Hematopoietic multipotent progenitor cell treated with erythropoietin and hydrocortisone succinate and interleukin-3 and kit ligand, for 15 days (in vitro differentiated cells): ENCODE measurements around the gene LYL1.

ENCODE experiments used
- DNase-seq: peaks from one replicate; pipeline ENCODE4 v3.0.0-alpha.2; 2015; ENCODE audit warnings: low spot score

LYL1 gene

DNA sequence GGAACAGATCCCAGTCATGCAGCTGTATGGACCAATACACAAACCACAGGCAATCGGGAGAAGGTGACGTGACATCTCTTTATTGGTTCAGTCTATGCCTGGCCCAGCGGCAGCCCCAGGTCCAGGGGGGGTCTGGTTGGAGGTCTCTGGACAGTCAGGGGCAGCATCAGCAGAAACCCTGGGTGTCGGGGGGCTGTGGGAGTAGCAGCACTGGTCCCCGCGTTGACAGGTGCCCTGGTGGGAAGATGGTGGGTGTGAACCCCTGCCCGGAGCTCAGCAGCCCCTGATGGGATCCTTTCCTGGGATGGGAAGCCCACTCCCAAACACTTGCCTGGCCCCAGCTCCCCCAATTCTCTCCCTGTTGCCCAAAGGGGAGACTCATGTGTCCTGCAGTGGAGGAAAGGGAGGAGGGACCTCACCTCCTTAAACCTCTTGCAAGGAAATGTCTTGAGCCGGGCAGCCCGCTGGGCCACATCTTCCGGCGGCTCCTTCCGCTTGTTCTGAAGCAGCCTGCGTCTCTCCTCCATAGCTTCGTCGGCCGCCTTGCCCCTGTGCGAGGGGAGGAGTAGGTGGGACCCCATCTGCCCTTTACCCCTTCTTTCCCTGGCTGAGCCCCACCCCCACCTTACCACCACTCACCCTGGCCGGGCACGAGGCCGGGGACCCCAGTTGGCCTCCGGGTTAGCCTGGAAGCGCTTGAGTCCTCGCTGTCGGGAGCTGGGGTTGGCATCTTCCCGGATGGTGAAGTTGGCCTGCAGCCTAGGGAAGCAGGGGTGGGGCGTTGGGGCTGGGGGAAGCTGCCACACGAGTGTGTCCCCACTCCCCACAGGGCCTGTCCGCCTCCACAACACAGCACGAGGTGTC, 2.4 kb upstream of the LYL1 start:
- no peak for DNase-seq

DNA sequence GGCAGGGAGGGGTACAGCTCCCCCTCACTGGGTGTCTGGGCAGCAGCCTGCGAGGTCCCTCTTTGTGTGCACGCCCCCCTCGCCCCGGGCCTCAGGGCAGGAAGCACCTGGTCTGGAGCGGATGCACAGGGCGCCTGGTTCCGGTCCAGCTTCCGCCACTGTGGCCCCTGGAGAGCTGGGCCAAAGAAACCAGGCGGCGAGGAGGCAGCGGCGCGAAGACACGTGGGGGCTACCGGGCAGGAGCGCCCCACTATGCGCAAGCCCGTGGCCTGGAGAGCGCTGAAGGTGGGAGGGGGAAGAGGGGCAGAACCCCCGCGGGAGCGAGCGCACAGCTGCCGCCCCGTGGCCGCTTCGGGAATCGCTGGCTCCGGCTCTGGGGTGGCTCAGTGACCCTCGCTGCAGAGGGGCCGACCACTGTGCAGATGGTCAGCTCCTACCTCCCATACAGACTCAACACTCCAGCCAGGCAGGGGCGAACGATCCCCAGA, 1.7 kb upstream of the LYL1 start:
- peak; percentile 72 for DNase-seq

DNA sequence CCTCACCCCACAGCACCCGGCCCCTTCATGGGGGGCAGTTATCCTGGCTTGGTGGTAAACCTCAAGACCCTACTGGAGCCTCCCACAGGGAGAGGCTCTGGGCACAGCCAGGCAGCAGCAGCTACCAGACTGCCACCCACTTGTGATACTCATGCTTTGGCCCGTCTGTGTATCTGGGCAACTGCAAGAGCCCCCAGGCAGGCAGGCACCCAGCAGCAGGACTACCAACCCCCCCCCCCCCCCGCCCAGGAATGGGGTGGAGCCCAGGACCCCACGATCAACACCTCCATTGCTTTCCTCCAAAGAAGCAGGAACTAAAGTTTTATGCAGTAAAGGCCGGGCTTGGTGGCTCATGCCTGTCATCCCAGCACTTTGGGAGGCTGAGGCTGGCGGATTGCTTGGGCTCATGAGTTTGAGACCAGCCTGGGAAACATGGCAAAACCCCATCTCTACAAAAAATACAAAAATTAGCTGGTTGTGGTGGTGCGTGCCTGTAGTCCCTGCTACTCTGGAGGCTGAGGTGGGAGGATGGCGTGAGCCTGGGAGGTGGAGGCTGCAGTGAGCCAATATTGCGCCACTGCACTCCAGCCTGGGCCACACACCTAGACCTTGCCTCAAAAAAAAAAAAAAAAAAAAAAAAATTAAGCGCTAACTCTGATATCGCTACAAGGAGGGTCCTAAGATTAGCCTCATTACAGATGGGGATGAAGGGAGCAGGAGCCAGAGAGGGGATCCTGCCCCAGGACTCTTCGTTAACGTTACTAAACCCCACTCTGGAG, 1.1 kb upstream of the LYL1 start:
- peak; percentile 66 for DNase-seq

DNA sequence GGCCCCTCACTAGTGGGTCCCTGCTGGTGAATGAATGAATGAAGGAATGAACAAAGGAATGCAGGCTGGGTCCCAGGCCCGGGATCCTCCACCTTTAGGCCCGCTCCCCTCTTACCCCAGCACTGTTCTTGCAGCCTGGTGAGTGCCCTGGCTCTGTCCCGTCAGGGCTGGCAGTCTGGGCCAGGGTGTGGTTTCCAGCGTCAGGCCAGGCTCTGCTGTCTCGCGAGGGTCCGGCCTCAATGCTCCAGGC, 317 bp downstream of the LYL1 start:
- DNase-seq: no peak

DNA sequence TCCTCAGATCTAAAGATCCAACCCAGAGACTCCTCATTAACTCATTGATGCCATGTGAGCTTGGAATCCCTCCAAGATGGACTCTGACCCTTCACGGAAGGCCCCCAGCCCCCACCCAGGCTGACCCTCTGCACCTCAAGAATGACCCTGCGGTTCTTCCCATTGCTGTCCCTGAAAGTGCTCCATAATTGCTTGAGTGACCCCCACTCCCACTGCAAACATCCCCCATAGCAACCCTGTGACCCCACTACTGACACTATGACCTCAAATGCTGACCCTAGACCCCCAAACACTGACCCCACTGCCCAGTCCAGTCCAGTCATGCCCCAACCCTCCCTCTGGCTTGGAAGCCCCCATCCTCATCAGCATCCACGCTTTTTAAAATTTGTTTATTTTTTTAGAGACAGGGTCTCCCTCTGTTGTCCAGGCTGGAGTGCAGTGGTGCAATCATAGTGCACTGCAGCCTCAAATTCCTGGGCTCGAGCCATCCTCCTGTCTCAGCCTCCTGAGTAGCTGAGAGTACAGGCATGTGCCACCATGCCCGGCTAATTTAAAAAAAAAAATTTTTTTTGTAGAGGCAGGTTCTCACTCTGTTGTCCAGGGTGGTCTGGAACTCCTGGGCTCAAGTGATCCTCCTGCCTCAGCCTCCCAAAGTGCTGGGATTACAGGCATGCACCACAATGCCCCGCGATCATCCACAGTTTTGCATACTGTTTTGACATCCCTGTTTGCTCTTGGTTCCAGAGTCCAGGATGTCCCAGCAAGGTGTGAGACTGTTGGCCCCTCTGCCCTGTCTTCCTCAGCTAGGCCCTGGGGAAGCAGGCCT, 855 bp downstream of the LYL1 start:
- no peak for DNase-seq

DNA sequence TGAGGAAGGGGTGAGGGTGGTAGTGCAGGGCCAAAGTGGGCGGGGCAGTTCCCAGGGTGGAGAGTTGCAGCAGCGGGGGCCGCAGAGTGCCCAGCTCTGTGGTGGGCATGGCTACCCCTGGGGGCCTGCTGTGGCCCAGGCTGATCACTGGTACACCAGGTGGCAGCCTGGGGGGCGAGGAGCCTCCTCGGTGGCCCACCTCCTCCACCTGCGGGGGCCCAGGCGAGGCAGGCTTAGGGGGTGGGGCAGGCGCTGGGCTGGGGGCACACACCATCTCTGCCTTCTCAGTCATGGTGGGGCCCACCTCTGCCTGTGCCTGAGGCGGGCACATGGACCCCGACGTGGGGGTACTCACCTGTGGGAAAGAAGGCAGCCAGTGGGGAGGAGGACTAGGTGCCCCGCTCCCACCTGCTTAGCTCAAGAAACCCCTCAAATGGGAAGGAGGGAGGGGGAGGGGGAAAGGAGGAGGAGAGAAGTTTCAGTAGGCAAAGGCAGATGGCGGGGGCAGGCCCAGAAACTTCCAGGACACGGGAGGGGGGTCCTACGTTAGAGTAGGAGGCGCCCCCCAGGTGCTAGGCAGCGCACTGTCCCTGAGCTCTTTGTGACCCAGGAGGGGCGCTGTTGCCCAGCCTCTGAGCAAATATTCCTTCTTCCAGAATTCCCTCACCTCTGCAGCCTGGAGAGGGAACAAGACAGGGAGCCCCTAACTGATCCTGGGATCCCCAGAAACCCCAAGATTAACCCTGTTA, 1.6 kb downstream of the LYL1 start:
- peak; percentile 64 for DNase-seq

DNA sequence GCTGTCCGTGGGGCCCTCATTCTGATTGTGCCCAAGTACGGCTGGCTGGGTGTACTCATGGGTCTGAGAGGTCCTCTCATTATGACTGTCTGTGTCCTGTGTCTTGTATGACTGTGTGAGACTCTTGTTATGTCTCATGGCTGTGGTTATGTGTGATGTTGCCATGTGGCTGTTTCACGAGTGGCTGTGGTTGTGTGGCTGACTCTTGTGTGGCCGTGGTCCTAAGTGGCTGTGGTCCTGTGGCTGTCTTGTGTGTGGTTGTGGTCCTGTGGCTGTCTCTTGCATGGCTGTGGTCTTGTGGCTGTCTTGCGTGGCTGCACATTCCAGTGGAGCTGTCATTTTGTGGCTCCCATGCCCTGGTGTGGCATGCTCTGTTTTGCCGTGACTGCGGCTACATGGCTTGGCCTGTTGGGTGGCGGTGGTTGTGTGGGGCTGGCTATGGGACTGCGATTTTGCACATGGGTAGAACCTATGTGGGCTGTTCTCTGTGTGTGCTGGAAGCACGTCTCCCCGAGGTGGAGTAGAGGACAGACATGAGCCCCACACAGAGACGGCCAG, 2.5 kb downstream of the LYL1 start:
- DNase-seq: peak; percentile 50

DNA sequence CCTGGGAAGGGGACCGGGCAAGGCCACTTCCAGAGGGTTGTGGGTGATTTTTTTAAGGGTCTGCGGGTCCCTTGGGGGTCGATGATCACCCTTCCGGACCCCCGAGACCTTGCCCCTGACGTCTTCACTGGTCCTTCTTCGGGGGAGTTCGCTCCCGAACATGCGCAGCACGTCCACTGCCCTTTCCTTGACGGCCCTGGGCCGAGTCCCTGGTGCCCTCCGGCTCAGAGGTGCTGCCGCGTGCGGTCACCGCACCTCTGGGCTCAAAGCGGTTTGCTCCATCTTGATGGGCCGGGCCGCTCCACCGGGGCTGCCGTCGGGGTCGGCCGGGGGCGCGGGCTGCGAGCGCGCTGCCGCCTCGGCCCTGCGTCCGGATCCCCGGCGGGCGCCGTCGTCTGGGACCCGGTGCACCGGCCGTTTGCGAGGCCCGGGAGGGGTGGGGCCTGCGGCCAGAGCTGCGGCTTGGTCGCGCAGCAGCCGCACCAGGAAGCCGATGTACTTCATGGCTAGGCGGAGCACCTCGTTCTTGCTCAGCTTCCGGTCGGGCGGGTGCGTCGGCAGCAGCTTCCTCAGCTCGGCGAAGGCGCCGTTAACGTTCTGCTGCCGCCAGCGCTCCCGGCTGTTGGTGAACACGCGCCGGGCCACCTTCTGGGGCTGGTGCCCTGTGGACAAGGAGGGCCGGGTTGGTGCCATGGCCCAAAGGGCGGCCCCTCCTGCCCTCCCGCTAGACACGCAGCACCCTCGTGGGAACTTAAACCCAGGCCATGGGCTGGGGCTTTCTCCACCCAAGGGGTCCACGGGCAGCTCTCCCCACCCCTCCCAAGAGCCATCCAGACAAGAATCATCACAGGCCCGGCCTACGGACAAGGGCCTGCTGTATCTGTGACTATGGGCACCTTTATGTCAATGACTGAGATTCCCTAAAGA, 3.3 kb downstream of the LYL1 start:
- peak; percentile 79 for DNase-seq

DNA sequence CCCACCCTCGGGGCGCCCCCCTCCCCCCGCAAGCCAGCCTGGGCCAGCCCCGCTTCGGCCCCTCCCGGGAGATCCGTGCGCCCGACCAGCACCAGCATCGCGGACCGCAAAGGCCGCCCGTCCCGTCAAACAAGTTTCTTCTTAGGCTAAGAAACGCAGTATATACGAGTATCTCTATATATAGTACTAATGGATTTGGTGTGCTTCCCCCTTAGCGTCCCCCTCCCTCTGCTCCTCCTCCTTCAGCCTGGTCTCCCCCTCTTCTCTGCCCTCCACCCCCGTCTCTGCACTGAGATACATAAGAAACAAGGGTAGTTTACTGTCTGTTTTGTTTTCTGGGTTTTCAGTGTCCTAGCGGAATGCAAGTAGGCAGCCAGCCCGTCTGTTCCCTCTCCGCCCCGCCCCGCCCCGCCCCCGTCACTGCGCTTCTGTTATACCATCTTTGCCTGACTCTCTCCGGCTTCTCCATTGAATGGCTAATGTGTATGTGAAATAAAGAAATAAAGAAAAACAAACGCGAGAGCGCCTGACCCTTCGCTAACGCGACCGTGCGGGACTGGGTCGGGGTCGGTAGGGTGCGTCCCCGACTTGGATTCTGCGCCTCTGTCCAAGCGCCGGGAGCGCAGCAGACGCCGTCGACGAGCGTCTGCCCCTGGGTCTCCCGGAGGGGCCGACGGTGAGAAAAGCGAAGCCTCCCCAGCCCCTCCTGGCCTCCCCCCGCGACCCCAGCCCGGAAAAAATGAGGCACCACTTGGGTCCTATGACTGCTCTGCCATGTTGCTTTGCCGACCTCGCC, 4.2 kb downstream of the LYL1 start:
- peak; percentile 83 for DNase-seq

DNA sequence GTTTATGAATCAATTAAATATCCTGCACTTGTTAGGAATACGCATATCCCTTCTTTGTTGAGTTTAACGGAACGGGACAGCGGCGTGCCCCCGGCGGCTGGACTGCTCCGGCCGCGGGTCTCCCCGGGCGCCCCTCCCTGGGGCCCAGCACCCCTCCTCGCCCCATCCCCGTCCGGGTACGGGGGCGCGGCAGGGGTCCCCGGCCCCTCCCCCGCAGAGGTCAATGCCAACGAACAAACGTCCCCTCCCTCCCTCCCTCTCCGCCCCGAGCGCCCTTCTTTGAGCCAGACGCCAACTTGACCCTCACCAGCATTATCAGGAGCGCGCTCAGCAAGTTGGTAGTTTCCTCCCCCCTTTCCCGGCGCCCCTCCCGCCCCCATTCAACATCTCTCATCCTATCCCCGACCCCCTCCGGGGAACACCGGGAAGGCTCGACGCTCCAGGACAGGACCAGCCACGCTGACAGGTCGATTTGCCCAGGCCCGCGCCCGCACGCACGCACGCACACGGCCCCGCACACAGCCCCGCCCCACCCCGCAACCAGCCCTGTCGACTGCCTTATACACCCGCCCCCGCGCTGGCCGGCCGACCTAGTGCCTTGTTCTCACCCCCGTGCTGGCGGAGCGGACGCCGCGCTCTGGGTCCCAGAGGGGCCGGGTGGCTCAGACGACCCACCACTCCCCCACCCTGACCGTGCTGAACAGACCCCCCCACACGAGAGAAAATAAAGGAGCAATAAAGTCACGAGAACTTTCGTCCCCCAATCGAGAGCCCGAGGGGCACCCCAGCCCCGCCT, 5.0 kb downstream of the LYL1 start:
- peak; percentile 83 for DNase-seq

DNA sequence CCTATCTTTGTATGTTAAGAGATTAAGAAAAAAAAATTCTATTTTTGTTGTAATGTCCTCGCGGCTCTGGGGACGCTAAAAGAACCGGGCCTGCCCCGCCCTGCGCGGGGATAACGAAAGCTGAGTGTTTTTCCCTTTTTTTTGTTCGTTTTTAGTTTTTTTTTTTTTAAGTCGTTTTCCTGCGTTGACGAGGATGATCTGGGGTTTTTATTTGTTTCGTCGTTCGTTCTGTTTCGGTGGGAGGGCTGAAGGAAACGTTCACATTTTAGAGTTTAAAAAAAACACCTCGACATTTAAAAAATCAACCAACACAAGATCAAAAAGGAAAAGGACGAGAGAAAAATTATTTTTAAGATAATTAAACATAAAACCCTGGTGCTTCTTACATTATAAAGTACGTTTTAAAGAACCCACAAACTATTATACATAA, 5.6 kb downstream of the LYL1 start:
- DNase-seq: peak; percentile 65

DNA sequence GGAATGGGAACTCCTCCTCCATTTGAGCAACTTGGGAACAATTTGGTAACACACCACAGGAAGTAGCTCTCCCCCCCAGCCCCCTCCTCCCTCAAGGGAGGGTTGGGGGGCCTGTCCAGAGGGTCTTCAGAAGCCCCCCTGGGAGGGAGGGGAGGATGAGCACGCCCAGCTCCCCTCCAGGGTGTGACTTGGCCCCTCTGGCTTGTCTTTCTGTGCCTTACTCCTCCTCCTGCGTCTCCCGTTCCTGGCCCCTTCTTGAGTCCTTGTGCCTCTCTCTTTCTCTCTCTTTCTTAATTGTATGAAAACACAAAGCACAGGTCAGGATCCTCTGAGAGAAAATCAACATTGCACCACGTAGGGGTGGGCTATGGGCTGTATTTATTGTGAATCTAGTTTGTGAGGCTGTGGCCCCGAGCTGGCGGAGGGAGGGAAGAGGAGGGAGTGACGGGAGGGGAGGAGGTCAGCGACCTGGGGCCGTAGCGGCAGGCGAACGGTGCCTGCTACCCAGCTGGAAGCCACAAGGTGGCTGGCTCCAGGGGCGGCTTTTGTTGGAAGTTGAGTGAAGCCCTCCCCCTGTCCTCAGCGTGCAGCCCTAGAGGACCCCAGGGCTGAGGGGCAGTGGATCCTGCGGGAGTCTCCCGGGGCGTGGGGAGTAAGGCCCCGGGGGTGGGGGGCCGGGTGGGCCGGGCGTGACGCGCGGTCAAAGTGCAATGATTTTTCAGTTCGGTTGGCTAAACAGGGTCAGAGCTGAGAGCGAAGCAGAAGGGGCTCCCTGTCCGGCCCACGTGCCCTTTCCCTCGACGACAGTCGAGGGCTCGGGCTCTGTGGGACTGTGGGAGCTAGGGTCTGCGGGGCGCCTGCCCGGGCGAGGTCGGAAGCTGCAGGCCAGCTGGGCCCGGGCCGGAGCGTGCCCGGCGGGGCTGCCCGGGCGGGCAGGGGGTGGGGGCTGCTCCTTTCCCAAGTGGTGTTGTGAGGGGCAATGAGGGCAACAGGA, 6.4 kb downstream of the LYL1 start:
- peak; percentile 66 for DNase-seq

DNA sequence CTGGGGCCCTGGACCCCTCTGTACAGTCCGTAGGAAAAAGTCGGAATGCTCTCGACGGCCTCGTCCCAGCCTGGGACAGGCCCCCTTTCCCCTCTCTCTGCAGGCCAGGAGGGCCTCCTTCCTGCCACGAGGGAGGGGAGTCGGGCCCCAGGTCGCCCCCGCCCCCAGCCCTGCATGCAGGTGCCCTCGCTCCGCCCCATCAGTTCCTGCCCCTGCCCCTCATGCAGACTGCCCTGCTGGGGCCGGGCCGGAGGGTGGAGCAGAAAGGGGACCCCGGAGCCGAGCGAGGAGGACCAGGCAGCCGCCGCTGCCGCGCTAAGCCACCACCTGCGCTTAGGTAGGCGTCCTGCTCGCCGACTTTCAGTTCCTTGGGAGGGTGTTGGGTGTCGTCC, 7.3 kb downstream of the LYL1 start:
- DNase-seq: no peak

DNA sequence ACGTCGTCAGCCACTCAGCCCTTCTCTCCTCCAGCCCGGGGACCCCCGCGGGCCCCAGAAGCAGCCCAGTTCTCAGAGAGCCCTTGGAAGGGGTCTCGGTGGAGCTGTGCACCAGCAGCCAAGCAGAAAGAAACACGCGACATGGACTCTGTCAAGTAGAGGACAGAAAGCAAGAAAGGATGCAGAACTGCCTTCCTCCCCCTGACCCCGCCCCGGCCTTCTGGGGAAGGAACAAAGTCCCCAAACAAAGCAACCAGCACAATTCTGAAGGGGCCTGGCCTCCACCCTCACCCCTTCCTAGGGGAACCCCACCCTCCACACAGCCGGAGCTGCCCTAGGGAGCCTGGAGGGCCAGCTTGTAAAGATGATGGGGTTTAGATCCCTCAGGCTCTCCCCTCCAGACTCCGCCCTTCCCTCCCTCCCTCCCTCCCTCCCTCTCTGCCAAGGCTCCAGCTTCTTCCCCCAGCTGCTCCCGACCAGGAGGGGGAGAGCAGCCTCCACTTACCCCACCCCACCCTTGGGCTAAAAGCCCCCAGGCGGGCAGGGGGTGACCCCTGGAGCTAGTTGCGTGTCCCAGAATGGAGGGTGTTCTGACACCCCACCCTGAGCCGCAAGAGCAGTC, 7.8 kb downstream of the LYL1 start:
- no peak for DNase-seq

DNA sequence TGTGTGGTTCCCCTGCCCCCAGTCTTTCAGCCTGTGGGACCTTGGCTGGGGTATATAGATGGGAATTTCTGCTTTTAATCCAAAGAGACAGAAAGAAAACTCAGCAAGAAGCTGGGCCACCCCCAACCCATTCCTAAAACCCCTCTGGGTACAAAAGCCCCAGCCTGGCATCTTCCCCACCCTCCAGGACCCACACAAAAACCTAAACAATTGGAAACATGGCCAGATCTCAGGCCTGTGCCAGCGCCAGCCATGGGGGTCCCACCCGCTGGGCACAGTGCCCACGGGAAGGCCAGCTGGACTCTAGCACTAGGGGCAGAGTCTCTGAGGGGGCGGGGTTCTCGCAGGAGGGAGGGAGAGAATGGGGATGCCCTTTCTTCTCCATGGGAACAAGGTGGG, 8.6 kb downstream of the LYL1 start:
- no peak for DNase-seq

DNA sequence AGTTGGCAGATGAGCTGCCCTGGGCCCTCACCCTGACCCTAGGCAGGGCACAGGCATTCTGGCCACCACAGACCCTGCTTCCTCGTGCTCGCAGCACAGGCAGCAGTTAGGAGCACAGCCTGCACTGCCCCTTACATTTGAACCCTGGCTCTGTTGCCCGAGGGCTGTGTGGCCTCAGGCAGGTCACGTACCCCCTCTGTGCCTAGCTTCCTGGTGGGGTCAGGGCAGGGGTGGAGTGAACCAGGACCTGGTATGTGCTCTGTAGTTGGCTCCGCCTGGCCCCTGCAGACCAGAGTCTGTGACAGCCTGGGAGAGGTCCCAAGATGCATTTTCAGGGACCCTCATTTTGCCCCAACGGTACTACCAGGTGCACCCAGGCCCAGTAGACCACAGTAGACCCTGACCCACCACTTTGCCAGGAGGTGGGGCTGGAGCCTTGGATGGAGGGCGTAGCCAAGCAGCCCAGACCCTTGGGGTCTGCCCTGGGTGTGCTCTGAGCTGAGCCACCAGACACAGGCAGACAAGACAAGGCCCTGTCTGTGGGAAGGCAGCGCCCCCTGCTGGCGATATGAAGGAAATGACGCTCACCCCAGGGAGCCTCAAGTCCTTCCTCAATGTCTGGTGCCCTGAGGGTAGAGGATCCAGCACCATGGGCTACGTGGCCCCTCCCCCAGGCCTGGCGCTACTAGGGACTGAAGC, 9.1 kb downstream of the LYL1 start:
- peak; percentile 88 for DNase-seq
